GM19438 (cell line): Measurements from ENCODE around the gene SMC1A.
"Not testable (repeated sequence)": the region's sequence is repeated elsewhere in the genome, so short reads cannot be mapped to it uniquely, and the experiment has no call there.

Source experiments
- ATAC-seq: cut with Tn5 transposase; IDR thresholded peaks from one replicate; pipeline ENCODE4 v1.9.1; 2021; ENCODE audit warnings: low read depth; ENCODE audit not compliant: unreplicated experiment

SMC1A gene

GRCh38 chrX:53422086-53422860 is at the start of gene SMC1A:
SMC1A (minus strand) TSS chrX:53422654; CDS start chrX:53422600, 54 bp downstream.
- ATAC-seq: peak; percentile 94

- ATAC-seq: no peak
Measured at GRCh38 chrX:53471346-53471745, 48.9 kb upstream of the SMC1A start.

GRCh38 chrX:53468659-53469058 is 46.2 kb upstream of the SMC1A start:
- ATAC-seq: not testable (repeated sequence)

- no peak for ATAC-seq
Measured at GRCh38 chrX:53458082-53458481, 35.6 kb upstream of the SMC1A start.

- ATAC-seq: no peak
Measured at GRCh38 chrX:53456254-53456653, 33.8 kb upstream of the SMC1A start.

GRCh38 chrX:53452812-53453211 is 30.4 kb upstream of the SMC1A start:
- no peak for ATAC-seq

GRCh38 chrX:53449632-53450031 is 27.2 kb upstream of the SMC1A start:
- ATAC-seq: no peak

GRCh38 chrX:53447441-53447840 is 25.0 kb upstream of the SMC1A start:
- no peak for ATAC-seq

- ATAC-seq: no peak
Measured at GRCh38 chrX:53445977-53446376, 23.5 kb upstream of the SMC1A start.

GRCh38 chrX:53442322-53442631 is 19.8 kb upstream of the SMC1A start:
- ATAC-seq: no peak

- ATAC-seq: peak; percentile 64
Measured at GRCh38 chrX:53441531-53442321, 19.3 kb upstream of the SMC1A start.

GRCh38 chrX:53440621-53441517 is 18.4 kb upstream of the SMC1A start:
- peak; percentile 18 for ATAC-seq

GRCh38 chrX:53440101-53440500 is 17.6 kb upstream of the SMC1A start:
- no peak for ATAC-seq

GRCh38 chrX:53438832-53439230 is 16.4 kb upstream of the SMC1A start:
- no peak for ATAC-seq

- no peak for ATAC-seq
Measured at GRCh38 chrX:53438174-53438831, 15.8 kb upstream of the SMC1A start.

GRCh38 chrX:53437206-53437605 is 14.8 kb upstream of the SMC1A start:
- ATAC-seq: no peak

GRCh38 chrX:53435997-53436396 is 13.5 kb upstream of the SMC1A start:
- ATAC-seq: peak; percentile 88

GRCh38 chrX:53433651-53434639 is 11.5 kb upstream of the SMC1A start, which contains the start of gene HSD17B10:
HSD17B10 (minus strand) TSS chrX:53434370; CDS start chrX:53434345, 25 bp downstream.
- peak; percentile 82 for ATAC-seq

- no peak for ATAC-seq
Measured at GRCh38 chrX:53430231-53430630, 7.8 kb upstream of the SMC1A start.
